HG03442 (cell line): ENCODE measurements around the gene NKX1-1.

Experiments
- ATAC-seq: cut with Tn5 transposase; IDR thresholded peaks from one replicate; pipeline ENCODE4 v1.9.1; 2021; ENCODE audit warnings: mild to moderate bottlenecking, moderate library complexity; ENCODE audit not compliant: unreplicated experiment

The NKX1-1 gene

DNA sequence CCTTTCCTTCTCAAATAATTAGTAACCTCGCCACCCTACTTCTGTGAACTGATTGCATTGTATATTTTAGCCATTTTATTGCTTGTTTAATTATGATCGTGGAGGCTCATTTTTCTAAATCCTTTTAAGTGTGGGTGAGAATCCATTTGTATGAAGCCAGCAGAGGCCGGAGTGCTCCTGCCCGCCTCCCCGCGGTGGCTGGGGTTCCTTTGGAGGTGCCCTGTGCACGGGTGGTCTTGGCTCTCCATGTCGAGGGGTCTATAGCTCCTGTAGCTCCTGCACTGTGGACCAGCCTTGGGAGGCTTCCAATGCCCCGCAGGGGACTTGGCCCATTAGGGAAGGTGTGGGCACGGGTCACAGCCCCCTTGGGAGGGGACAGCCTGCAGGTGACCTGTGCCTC is 44.2 kb downstream of the NKX1-1 start:
- no peak for ATAC-seq

DNA sequence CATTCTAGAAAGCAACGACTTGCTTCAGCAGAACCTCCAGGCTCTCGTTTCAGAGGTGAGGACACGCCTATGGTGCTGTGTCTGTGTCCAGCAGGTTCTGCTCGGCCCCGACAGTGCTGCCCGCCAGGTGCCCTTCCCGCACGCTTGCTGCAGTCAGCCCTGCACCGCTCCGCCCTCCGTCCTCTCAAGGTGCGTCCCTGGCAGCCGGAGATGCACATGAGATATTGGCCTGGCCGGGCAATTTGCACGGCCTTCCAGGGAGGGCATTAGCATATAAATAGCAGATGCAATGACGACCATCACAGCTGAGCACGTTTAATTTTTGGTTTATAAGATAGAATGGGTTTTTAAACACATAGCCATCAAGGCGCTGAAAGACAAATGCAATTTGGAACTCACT is 44.8 kb downstream of the NKX1-1 start:
- ATAC-seq, result no peak

DNA sequence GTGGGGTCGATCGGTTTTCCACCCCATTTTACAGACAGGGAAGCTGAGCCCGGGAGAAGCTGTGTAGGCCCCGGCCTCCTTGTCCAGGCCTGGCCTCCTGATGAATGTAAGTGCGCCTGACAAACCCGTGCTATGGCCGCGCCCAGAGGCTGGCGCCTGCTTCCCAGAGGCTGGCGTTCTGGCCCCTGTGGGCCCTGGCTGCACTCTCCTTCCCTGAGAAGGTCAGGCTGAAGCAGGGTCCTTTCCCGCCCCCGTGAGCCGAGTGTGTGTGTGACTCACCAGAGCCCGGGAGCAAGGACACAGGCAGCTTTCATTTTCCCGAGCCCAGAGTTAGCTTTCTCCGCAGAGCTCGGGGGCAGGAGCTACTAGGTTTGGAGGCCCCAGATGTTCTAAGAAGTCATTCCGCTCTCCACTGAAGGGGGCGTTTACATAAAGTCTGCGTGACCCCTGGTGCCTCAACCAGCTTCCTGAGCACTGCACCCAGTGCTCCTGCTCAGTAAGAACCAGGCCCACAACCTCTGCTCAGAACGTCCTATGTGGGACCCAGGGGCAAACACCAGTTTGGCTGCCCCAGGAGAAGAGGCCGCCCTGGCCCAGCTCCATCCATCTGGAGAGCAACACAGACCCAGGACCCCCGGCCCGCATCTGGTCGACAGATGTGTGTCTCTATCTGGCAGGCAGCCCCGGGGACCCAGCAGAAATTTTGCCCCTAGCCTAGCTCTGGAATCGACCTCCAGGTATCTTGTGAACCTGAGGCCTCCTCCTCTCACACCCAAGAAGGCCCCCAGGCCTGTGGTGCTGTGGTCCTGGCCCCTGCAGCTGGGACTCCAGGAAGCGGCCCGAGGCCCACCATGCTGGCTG is 45.6 kb downstream of the NKX1-1 start:
- ATAC-seq, result no peak

DNA sequence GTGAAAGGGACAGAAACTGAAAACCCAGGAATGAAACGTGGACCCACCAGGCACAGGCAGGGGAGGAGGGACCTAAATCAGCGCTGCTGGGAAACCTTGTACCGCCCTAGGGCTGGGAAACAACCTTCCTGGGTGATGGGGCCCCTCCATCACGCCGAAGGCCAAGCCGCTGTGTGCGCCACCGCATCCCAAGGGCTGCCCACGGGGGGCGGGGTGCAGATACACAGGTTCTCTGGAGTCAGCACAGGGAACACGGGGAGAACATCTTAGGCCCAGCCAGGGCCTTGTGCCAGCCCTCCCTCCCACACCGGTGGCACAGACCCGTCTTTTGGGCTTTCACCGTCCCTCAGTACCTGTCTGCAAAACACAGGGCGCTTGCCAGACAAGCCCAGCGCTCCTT is 46.3 kb downstream of the NKX1-1 start:
- ATAC-seq, result no peak

DNA sequence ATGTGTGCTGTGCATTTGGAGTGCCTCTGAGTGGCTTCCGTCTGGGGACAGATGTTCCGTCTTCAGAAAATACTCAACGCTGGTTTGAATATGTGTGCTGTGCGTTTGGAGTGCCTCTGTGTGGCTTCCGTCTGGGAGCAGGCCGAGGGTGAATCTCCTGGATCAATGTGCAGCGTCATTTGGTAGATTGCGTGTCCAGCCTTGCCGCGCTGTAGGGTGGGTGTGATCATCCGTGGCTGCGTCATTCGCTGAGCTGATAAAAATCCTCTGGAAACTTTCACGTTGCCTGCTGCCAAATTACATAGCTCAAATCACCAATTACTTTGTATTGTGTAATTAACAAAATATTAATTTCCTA is 47.1 kb downstream of the NKX1-1 start:
- no peak for ATAC-seq

DNA sequence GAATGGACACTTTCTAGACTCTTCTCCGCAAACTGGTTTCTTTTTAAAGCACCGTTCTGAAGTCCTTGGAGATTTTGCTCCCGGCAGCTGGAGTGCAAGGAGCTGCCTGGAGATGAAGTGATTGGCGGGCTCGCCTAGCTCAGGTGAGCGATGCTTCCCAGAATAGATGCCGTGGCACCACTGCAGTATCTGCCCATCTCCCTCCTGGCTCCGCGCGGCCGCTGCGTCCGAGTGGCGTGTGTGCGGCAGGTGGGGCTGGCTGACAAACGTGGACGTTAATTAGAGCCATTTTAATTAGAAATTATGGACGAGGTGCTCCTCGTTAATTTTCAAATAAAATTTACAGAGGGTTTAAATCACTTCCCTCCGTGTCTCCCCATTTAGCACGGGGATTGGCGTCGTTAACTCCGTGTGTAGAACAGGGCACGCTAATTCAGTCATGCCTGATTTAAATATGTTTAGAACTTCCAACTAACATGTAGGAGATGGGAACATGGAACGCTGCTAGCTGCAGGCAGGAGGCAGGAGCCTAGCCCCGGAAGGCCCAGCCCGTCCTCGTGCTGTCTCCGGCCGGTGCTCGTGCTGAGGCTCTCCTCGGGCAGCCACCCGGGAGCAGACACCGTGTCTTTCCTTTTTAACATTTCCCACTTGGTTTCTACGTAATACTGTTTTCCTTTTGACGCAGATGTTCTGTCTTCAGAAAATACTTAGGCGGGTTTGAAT is 47.7 kb downstream of the NKX1-1 start:
- ATAC-seq, result no peak

DNA sequence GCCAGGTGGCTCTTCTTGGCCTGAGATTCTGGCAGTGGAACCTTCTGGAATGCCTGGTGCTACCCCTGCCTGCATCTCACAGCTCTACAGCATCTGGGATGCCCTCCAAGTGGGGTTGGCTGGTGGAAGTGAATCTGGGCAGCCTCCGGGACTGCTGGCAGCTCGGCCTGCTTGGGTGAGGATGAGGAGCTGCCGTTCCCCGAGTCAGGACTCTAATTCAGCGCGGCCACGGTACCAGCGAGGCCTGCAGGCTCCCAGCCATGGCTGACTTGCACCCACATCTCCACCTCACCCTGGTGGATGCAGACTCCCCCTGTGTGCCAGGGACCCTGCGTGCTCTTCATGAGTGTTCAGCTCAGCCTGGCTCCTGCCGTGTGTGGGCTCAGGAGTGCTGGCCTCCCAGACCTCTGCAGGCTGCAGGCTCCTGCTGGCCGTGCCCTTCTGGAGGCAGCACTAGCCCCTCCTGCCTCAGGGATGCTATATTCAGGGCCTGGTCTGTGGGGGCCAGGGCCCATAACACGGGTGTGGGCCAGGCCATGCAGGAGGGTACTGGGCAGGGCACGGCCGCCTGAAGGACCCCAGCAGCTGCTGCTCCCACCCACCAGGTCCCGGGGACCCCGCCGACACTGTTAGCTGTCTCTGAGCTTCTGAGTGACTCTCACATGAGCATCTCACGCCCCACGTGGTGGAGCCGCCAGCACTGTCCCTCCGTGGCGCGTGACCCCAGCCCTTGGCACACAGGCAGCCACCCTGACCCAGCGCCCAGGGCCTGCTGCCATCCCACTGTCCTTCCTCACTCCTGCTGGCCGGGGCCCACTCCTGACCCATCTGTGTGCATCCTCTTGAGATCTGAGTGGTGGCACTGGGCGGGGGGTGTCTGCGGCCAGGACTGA is 48.6 kb downstream of the NKX1-1 start:
- ATAC-seq, result no peak

DNA sequence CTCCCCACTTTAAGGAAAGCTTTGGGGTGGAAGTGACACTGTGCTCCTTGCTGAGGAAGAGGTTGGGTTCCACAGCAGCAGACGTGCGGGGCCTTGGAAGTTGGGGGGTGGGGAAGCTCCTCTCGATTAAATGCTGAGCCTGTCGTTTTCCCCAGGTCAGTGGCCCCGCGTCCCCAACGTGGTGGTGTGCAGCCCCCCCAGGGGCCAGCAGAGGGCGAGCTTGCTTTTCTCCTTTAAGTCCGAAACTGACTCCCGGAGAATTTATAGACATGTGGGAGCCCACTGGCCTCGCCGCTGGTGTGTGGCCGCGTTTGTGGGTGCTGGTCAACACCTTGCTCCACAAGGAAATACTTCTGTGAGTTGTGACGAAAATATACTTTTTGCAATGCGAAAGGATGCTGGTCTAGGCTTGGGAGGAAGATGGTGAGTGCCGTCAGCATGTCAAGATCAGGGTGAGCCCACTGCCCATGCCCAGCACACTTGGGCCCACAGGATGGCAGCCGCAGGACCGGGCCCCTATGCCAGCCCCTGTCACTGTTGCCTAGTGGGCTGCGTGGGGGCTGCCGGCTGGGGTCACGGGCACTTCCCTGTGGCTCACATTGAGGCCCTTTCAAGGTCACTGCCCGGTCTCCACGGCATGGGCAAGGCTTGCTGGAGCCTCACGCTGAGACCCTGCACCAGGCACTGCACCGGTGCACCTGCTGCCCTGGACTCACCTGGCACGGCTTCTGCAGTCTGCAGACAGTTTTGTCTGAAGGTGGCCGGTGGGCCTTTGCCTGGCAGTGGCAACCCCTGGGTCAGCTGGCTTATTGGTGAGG is 49.9 kb downstream of the NKX1-1 start:
- ATAC-seq, result no peak

DNA sequence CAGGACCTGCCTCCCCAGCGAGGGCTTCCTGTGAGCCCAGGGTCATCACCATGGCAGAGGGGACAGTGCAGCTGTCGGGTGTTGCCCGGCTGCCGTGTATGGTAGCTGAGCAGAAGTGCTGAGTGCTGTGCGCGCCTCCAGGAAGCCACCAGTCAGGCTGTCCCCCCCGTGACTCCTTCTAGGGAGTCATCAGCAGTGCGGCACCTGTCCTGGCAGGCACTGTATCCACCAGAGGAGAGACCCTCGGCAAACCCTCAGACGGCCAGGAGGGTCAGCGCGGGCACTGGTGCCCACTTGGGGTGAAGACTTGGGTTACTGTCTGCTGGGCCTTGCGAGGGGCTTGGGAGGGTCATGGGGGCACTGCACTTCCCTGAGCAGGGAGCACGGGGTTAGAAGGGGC is 50.9 kb downstream of the NKX1-1 start:
- ATAC-seq, result no peak

DNA sequence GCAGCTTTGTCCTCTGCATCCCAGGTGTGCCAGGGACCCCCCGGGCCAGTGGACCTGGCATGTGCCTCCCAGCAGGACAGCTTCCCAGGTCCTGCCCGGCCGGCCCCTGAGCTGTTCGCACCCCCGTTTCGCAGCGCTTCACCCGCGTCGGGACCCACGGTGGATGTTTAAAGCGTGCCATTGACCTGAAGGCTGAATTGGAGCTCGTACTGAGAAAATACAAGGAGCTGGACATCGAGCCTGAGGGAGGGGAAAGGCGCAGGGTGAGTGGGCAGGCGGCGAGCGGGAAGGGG is 51.3 kb downstream of the NKX1-1 start:
- no peak for ATAC-seq

DNA sequence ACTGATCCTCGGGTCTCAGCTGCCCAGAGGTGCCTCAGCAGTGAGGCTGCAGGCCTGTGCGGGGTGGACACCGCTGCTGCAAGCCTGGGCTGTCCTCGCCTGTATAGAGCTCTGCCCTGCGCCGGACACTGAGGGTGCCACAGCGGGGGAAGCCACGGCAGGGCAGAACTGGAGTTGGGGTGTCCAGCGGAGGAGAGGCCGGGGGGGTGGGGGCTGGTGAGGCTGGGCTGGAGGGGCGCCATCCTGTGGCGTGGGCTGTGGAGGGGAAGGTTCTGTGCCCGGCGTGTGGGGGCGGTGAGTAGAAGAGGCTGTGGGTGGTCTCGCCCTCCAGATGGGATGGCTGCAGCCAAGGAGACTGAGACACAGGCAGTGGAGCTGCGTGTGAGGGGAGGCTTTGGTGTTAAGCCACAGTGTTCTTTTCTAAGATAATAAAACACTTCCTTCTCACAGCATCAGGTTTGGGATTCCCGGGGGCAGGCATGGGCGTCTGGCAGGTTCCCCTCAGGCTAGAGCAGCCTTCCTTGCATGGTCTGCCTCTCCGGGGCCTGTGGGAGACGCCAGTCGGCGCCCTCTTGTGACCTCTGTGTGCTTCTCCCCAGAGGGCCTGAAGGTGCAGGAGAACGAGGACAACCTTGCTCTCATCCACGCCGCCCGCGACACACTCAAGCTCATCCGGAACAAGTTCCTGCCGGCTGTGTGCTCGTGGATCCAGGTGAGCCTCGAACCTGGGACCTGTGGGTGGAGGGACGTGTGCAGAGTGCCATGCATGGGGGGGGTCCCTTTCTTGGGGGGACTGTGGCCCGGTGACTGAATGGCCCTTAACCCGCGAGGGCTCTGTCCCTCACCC is 51.9 kb downstream of the NKX1-1 start:
- no peak for ATAC-seq

DNA sequence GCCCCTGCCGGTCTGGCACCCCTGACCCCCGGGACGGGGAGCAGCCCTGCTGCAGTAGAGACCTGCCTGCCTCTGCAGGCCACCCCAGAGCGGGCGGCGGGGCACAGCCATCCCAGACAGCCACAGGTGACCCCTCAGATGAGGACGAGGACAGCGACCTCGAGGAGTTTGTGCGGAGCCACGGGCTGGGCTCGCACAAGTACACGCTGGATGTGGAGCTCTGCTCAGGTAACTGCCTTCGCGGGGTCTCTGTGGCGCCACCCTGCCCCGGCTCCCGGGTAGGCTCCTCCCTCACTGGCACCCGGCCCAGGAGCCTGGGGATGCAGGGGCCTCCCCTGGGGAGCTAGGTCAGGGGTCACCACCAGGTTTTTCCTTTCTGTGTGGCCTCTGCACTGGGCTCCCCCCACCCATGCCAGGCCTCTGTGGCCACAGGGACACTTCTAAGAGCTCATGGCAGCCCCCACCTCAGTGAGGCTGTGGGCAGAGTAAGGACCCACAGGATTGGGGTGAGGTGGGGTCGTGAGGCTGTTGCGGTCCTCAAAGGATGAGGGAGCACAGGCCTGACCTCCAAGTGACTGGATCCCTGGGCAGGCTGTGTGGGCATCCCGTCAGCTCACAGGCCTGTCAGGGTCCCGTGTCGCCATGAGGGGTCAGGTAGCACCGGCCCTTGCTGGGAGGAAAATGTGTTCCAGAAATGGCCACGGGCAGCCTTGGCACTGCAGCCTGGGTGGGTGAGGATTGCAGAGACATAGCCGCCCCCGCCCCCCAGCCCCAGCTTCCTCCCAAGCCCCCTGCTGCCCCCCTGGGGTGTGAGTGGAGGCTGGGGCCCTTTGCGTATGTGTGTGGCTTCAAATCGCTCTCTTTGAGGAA is 52.8 kb downstream of the NKX1-1 start:
- no peak for ATAC-seq
